Gastroesophageal sphincter (tissue), 4 donors: Measurements from ENCODE around the gene SYT14. TPM values are rescaled to one million over a fixed set of nuclear protein-coding genes. Genes with fewer than 3 reads are reported as not detected.

Source experiments
- ATAC-seq: fragments of 150-250 bp; one replicate; pipeline ENCODE4 v1.9.1; 2016; ENCODE audit warnings: mild to moderate bottlenecking, moderate library complexity
- H3K27ac ChIP-seq, 4 donors: fragments of 200-600 bp; sonication (generic) in 3 of 4; 1 replicate in 3 of 4; 2 replicates in 1 of 4; pipeline ENCODE4 v1.5.1; 2016 to 2019
- H3K27me3 ChIP-seq: fragments of 200-600 bp; sonication (generic); one replicate; pipeline ENCODE4 v1.5.1; 2019
- H3K36me3 ChIP-seq, 2 donors: fragments of 200-600 bp; sonication (generic); one replicate each; pipeline ENCODE4 v1.5.1; 2019; ENCODE audit warnings: control low read depth in 1 of 2
- H3K4me1 ChIP-seq, 3 donors: fragments of 200-600 bp; sonication (generic); 1 replicate in 2 of 3; 2 replicates in 1 of 3; pipeline ENCODE4 v1.5.1; 2016 to 2019; ENCODE audit warnings: control low read depth in 2 of 3
- H3K4me3 ChIP-seq, 2 donors: fragments of 200-600 bp; sonication (generic); one replicate each; pipeline ENCODE4 v1.5.1; 2019; ENCODE audit warnings: mild to moderate bottlenecking in 1 of 2, moderate library complexity in 1 of 2
- H3K9me3 ChIP-seq, 3 donors: fragments of 200-600 bp; sonication (generic); one replicate each; pipeline ENCODE4 v1.5.1; 2017 to 2019; ENCODE audit warnings: control low read depth in 2 of 3
- CTCF ChIP-seq, 4 experiments: fragments of 200-600 bp in 2 of 4; fragments of 450-650 bp in 2 of 4; sonication (generic) in 1 of 4; IDR thresholded peaks; one replicate each; pipeline ENCODE4 v1.5.1; 2017 to 2019; ENCODE audit warnings: antibody characterized with exemption in 4 of 4, mild to moderate bottlenecking in 2 of 4, moderate library complexity in 2 of 4
- EP300 ChIP-seq: sonication (generic); formaldehyde crosslinking; IDR thresholded peaks from one replicate; pipeline ENCODE4 v1.6.1; 2017; ENCODE audit warnings: antibody characterized with exemption, mild to moderate bottlenecking
- POLR2A ChIP-seq, 2 donors: fragments of 450-650 bp; IDR thresholded peaks; one replicate each; pipeline ENCODE4 v1.6.1; 2017; ENCODE audit warnings: antibody characterized with exemption in 2 of 2, mild to moderate bottlenecking in 2 of 2, moderate library complexity in 1 of 2
- POLR2AphosphoS5 ChIP-seq: sonication (generic); formaldehyde crosslinking; IDR thresholded peaks from one replicate; pipeline ENCODE4 v1.6.1; 2017; ENCODE audit warnings: antibody characterized with exemption
- WGBS, 2 donors: methylation state at CpG; one replicate each; pipeline ENCODE4 v1.1.5; 2018; ENCODE audit warnings: low coverage in 1 of 2; 5-methylcytosine and 5-hydroxymethylcytosine counted together
- total RNA-seq, 4 donors: library from RNA; depleted of rRNA; stranded (reverse); fragments of >200 nt; gene quantifications; one replicate each; pipeline ENCODE4 v1.1.0, GENCODE V29; 2016

Gene SYT14
- total RNA-seq, 4 donors from 2014 or later: under 0.01 to 0.27 TPM; not detected in 2

- Histone ChIP-seq H3K9me3 (no peaks in the 10 kb centered on the region), H3K4me1 (no peaks in the 10 kb centered on the region), H3K27me3 (no peaks in the 10 kb centered on the region), H3K4me3 (no peak overlapping the region), H3K36me3 (no peaks in the 10 kb centered on the region), H3K27ac (no peak overlapping the region)
- TF ChIP-seq POLR2AphosphoS5 (no peak), EP300 (no peak), CTCF (IDR thresholded peaks at IDR 0.05) (no peak), POLR2A (IDR thresholded peaks at IDR 0.05) (no peak)
- WGBS, 2 donors: 53 to 83% methylated on average over 1 of the region's 1 CpG
- no peak for ATAC-seq
Measured at GRCh38 chr1:210085359-210085758, 147.3 kb downstream of the SYT14 start.

- WGBS, 2 donors: 80 to 83% methylated on average over 6 of the region's 6 CpGs
- ATAC-seq: no peak
- Histone ChIP-seq H3K27ac (no peak overlapping the region), H3K4me3 (no peak overlapping the region), H3K9me3 (no peaks in the 10 kb centered on the region), H3K4me1 (no peaks in the 10 kb centered on the region), H3K36me3 (no peaks in the 10 kb centered on the region), H3K27me3 (no peaks in the 10 kb centered on the region)
- no peak for TF ChIP-seq POLR2A (IDR thresholded peaks at IDR 0.05)
Measured at GRCh38 chr1:210087058-210087457, 149.0 kb downstream of the SYT14 start.

- no peak for TF ChIP-seq POLR2A (IDR thresholded peaks at IDR 0.05)
- no peaks in the 10 kb centered on the region for H3K27me3 ChIP-seq
- no peak overlapping the region for H3K4me3 ChIP-seq
- no peak overlapping the region for H3K27ac ChIP-seq
- H3K9me3 ChIP-seq: no peaks in the 10 kb centered on the region
- H3K4me1 ChIP-seq: no peaks in the 10 kb centered on the region
- WGBS, 2 donors: 78 to 89% methylated on average over 6 of the region's 6 CpGs
- no peaks in the 10 kb centered on the region for H3K36me3 ChIP-seq
- no peak for ATAC-seq
Measured at GRCh38 chr1:210089855-210090254, 151.8 kb downstream of the SYT14 start.

GRCh38 chr1:210092366-210092765 lies 154.3 kb downstream of the SYT14 start:
- Histone ChIP-seq H3K36me3 (no peaks in the 10 kb centered on the region), H3K4me1 (no peaks in the 10 kb centered on the region), H3K4me3 (no peak overlapping the region), H3K27me3 (no peaks in the 10 kb centered on the region), H3K9me3 (no peaks in the 10 kb centered on the region), H3K27ac (no peak overlapping the region)
- TF ChIP-seq CTCF (IDR thresholded peaks at IDR 0.05) (no peak), POLR2A (IDR thresholded peaks at IDR 0.05) (no peak), POLR2AphosphoS5 (no peak), EP300 (no peak)
- no peak for ATAC-seq
- 76 to 82% methylated on average over 3 of the region's 3 CpGs for WGBS, 2 donors

GRCh38 chr1:210093461-210093860 lies 155.4 kb downstream of the SYT14 start:
- no peaks in the 10 kb centered on the region for H3K27me3 ChIP-seq
- 73 to 90% methylated on average over 3 of the region's 3 CpGs for WGBS, 2 donors
- ATAC-seq: no peak
- no peak overlapping the region for H3K27ac ChIP-seq
- no peaks in the 10 kb centered on the region for H3K36me3 ChIP-seq
- H3K9me3 ChIP-seq: no peaks in the 10 kb centered on the region
- no peaks in the 10 kb centered on the region for H3K4me1 ChIP-seq
- H3K4me3 ChIP-seq: no peak overlapping the region
- no peak for TF ChIP-seq CTCF (IDR thresholded peaks at IDR 0.05)
- no peak for TF ChIP-seq POLR2AphosphoS5
- no peak for TF ChIP-seq EP300
- no peak for TF ChIP-seq POLR2A (IDR thresholded peaks at IDR 0.05)

GRCh38 chr1:210098356-210098755 lies 160.3 kb downstream of the SYT14 start:
- TF ChIP-seq CTCF (IDR thresholded peaks at IDR 0.05) (no peak), EP300 (no peak), POLR2AphosphoS5 (no peak), POLR2A (IDR thresholded peaks at IDR 0.05) (no peak)
- Histone ChIP-seq H3K27me3 (no peaks in the 10 kb centered on the region), H3K9me3 (no peaks in the 10 kb centered on the region), H3K4me1 (no peaks in the 10 kb centered on the region), H3K4me3 (no peak overlapping the region), H3K27ac (no peak overlapping the region), H3K36me3 (no peaks in the 10 kb centered on the region)
- no peak for ATAC-seq
- WGBS, 2 donors: 63 to 67% methylated on average over 3 of the region's 3 CpGs
